Heart right ventricle (tissue), 16 donors: ENCODE data around the gene CGB1. TPM values are rescaled to one million over a fixed set of nuclear protein-coding genes. Genes with fewer than 3 reads are reported as not detected.

Experiments
- ATAC-seq, 8 donors: fragments of 200-7000 bp; cut with Tn5 transposase; one replicate each; pipeline ENCODE4 v1.9.1; 2020; ENCODE audit warnings: mild to moderate bottlenecking in 8 of 8, moderate library complexity in 8 of 8, moderate number of reproducible peaks in 1 of 8
- DNase-seq, 2 donors: peaks; one replicate each; pipeline ENCODE4 v3.0.0-alpha.2; 2020
- H3K27ac ChIP-seq, 10 donors: fragments of 200-600 bp; sonication (generic) in 2 of 10; one replicate each; pipeline versions ENCODE4 v1.5.0 to v1.8.0; 2020 to 2022; ENCODE audit warnings: mild to moderate bottlenecking in 3 of 10
- H3K27me3 ChIP-seq, 7 donors: fragments of 200-600 bp; one replicate each; pipeline ENCODE4 v1.8.0; 2021 to 2022; ENCODE audit warnings: mild to moderate bottlenecking in 2 of 7
- H3K36me3 ChIP-seq, 9 donors: fragments of 200-600 bp; sonication (generic) in 1 of 9; one replicate each; pipeline versions ENCODE4 v1.5.0 to v1.8.0; 2020 to 2022; ENCODE audit warnings: mild to moderate bottlenecking in 2 of 9
- H3K4me1 ChIP-seq, 9 donors: fragments of 200-600 bp; sonication (generic) in 1 of 9; one replicate each; pipeline versions ENCODE4 v1.5.0 to v1.8.0; 2020 to 2022; ENCODE audit warnings: mild to moderate bottlenecking in 4 of 9
- H3K4me3 ChIP-seq, 10 donors: fragments of 200-600 bp; sonication (generic) in 2 of 10; one replicate each; pipeline versions ENCODE4 v1.5.0 to v1.8.0; 2020 to 2022; ENCODE audit warnings: mild to moderate bottlenecking in 7 of 10, moderate library complexity in 2 of 10
- H3K9me3 ChIP-seq, 11 donors: fragments of 200-600 bp in 10 of 11; sonication (generic) in 2 of 11; one replicate each; pipeline versions ENCODE4 v1.5.0 to v1.8.0; 2013 to 2022; ENCODE audit warnings: mild to moderate bottlenecking in 2 of 11, control low read depth in 1 of 11, moderate library complexity in 1 of 11
- CTCF ChIP-seq, 9 donors: fragments of 200-600 bp; sonication (generic) in 2 of 9; IDR thresholded peaks; one replicate each; pipeline versions ENCODE4 v1.5.0 to v1.8.0; 2021 to 2022; ENCODE audit warnings: antibody characterized with exemption in 9 of 9, mild to moderate bottlenecking in 5 of 9, moderate library complexity in 1 of 9
- WGBS, 2 donors: extraction: QIAGEN DNeasy Blood & Tissue Kit; methylation state at CpG; one replicate each; pipeline ENCODE4 v1.1.7; 2013; ENCODE audit warnings: inconsistent platforms in 1 of 2; 5-methylcytosine and 5-hydroxymethylcytosine counted together
- intact Hi-C, 10 donors: fragments of 100-400 bp; cut with DNase I; formaldehyde crosslinking; loops; one replicate each; pipeline versions ENCODE4 v1.11.1 to v1.14.2; 2022
- polyA plus RNA-seq, 2 donors: library from polyadenylated mRNA; stranded (reverse); fragments of 200-250 nt; gene quantifications; one replicate each; pipeline ENCODE4 v1.2.3, GENCODE V29; 2013
- total RNA-seq, 10 donors: library from RNA; stranded (reverse); fragmentation: NEBNext Ultra II Directional in 3 of 10; extraction: Animal tissue kit (Norgen Biotek cat#: 25700) in 3 of 10; gene quantifications; one replicate each; pipeline versions ENCODE4 v1.2.1 to v1.2.4, GENCODE V29; 2021 to 2023
- donor health status: Arrhythmogenic right ventricular cardiomyopathy.
- donor health status: ischemic (EF 13 %, LVEDD 7.1; RV severe dilation, severe dysfunction).
- donor health status: healthy with polysubstance abuse.
- donor health status: DM: no; HTN: yes; CAD: no.
- donor health status: DM: no; HTN: no; CAD: no.
- donor health status: ischemic (EF 25% LVEDD 6.9; RV normal size, moderate dysfunction).
- donor health status: ischemic (EF 25% LVEDD 5.7; RV mildly dilated, moderate dysfunction).
- donor health status: healthy.
- donor health status: DM: yes; HTN: yes; CAD: no.
- donor health status: Ischemic cardiomyopathy.
- donor health status: ischemic (EF 35%, LVEDD 5.7; RV mildly dilated, moderate dysfunction).
- donor health status: nonischemic (EF 11% LVEDD 7.7; RV severe dilation, severe dysfunction).
- donor health status: DM: yes; HTN: yes; CAD: no.
- donor health status: PGD.
- donor health status: ischemic (EF 29% LVEDD 5.4; RV normal size, mild dysfunction).
- donor health status: nonischemic (EF 23%, LVEDD 6.1; RV moderate dilation, normal function).

Gene CGB1
- total and polyA plus RNA-seq, 12 donors: not detected

- Histone ChIP-seq H3K27ac (no peak overlapping the region), H3K4me1 (peaks cover 0 to 39% (median 22%) of the 10 kb centered on the region in 9 donors), H3K27me3 (peaks cover 0 to 86% (median 54%) of the 10 kb centered on the region in 7 donors), H3K9me3 (no peaks in the 10 kb centered on the region), H3K36me3 (no peaks in the 10 kb centered on the region), H3K4me3 (no peak overlapping the region)
- whole genome bisulfite sequencing, 2 donors: 81 to 86% methylated on average over 25 of the region's 25 CpGs
- ATAC-seq: no peak
- DNase-seq: no peak
- intact Hi-C loops: no loop called here
- TF ChIP-seq CTCF (IDR thresholded peaks at IDR 0.05): no peak
Measured at GRCh38 chr19:49061445-49061844, 24.8 kb upstream of the CGB1 start.

DNA sequence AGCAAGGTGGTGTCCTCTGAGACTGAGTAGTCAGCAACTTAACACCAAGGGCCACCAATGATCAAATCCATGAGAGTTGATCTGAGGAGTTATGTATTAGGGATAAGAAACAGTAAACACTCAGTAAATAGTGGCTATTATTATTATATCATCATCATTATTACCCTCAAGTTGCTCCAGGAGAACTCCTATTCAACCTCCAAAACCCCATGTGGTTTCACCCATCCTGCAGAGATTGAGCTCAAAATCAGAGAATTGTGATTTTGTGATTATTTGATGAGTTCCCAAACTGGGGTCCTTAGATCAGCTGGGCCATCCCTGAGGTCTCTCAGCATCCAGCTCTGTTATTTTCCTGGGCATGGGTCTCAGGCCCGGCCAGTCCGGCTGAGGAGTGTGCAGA lies 24.3 kb upstream of the CGB1 start:
- H3K36me3 ChIP-seq: no peaks in the 10 kb centered on the region
- no peak overlapping the region for H3K27ac ChIP-seq
- H3K4me3 ChIP-seq: no peak overlapping the region
- H3K27me3 ChIP-seq: peaks cover 0 to 86% (median 54%) of the 10 kb centered on the region in 7 donors
- no peaks in the 10 kb centered on the region for H3K9me3 ChIP-seq
- TF ChIP-seq CTCF (IDR thresholded peaks at IDR 0.05): no peak
- 99 to 100% methylated on average over 2 of the region's 2 CpGs for WGBS, 2 donors
- DNase-seq (no peak), ATAC-seq (no peak)
- intact Hi-C loops: no loop called here
- peaks cover 0 to 42% (median 26%) of the 10 kb centered on the region in 9 donors for H3K4me1 ChIP-seq

DNA sequence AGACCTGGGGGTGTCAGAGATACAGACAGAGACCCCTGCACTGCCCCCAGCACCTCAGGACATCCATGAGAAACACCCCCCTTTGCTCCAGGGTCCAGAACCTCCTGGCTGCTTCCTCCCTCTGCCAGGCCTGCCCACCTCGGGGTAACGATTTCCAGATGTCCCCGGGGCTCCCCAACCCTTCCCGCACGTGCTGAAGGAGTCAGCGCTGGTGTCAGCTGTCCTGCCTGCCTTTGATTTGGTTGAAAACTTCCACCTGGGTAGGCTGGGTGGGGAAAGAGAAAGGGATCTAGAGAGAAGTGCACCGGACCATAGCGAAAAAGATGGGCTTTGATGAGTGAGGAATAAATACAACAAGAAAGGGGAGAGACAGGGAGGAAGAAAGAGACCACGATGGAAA lies 22.4 kb upstream of the CGB1 start:
- no peak for DNase-seq

GRCh38 chr19:49058562-49058961 lies 21.9 kb upstream of the CGB1 start:
- no peak overlapping the region for H3K4me3 ChIP-seq
- H3K9me3 ChIP-seq: no peaks in the 10 kb centered on the region
- DNase-seq (no peak), ATAC-seq (no peak)
- WGBS, 2 donors: 52 to 62% methylated on average over 10 of the region's 10 CpGs
- no peak overlapping the region for H3K27ac ChIP-seq
- no peak for TF ChIP-seq CTCF (IDR thresholded peaks at IDR 0.05)
- H3K4me1 ChIP-seq: peaks cover 0 to 25% (median 23%) of the 10 kb centered on the region in 9 donors
- intact Hi-C loops: no loop called here
- H3K36me3 ChIP-seq: no peaks in the 10 kb centered on the region
- peaks cover 0 to 72% (median 34%) of the 10 kb centered on the region in 7 donors for H3K27me3 ChIP-seq

More for the DNA sequence above, 22.4 kb upstream of the CGB1 start:
- intact Hi-C loops: no loop called here
- H3K9me3 ChIP-seq: no peaks in the 10 kb centered on the region
- H3K27ac ChIP-seq: no peak overlapping the region
- ATAC-seq: no peak
- no peaks in the 10 kb centered on the region for H3K36me3 ChIP-seq
- no peak overlapping the region for H3K4me3 ChIP-seq
- no peak for TF ChIP-seq CTCF (IDR thresholded peaks at IDR 0.05)
- WGBS, 2 donors: 53 to 59% methylated on average over 9 of the region's 9 CpGs
- peaks cover 0 to 26% (median 23%) of the 10 kb centered on the region in 9 donors for H3K4me1 ChIP-seq
- H3K27me3 ChIP-seq: peaks cover 0 to 77% (median 39%) of the 10 kb centered on the region in 7 donors
